Measurements from ENCODE around the gene MYO18B. TPM values are rescaled to one million over a fixed set of nuclear protein-coding genes. Genes with fewer than 3 reads are reported as not detected.
A peak's percentile ranks its signal among the peaks of the same experiment; 100 is the strongest.

Gene MYO18B
- total RNA-seq, 2 donors from 2014 or later, result 0.43 to 1.0 TPM

DNA sequence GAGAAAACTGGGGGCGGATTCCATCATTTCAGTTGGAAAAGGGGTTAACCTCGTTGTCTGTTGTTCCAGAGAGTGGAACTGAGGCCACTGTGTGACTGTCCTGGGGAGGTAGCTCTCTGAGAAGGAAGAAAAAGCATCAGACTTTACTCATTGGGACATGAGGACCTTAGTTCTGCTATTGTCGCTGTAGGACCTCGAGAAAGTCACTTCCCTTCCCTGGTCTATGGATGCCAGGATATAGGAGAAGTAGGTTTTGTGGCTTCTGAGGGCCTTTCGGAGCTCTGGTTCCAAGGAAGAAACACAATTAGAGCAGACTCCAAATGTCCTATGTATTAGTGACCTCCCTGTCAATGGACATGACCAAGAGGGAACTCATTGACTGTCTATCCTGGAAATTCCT is 6.2 kb downstream of the MYO18B start:
- Mint-ChIP-seq H3K9me3 (no peaks in the 10 kb centered on the region), H3K4me3 (no peak overlapping the region), H3K4me1 (ENCODE audit: low read depth in 2 of 2) (peaks cover 11 to 29% of the 10 kb centered on the region in 2 donors), H3K27me3 (peaks cover 12 to 22% of the 10 kb centered on the region in 2 donors), H3K27ac (peak overlapping the region in 1 of 2 donors; percentile 63), H3K36me3 (no peaks in the 10 kb centered on the region)
- no peak for DNase-seq (ENCODE audit: low spot score)
- ATAC-seq, result no peak

DNA sequence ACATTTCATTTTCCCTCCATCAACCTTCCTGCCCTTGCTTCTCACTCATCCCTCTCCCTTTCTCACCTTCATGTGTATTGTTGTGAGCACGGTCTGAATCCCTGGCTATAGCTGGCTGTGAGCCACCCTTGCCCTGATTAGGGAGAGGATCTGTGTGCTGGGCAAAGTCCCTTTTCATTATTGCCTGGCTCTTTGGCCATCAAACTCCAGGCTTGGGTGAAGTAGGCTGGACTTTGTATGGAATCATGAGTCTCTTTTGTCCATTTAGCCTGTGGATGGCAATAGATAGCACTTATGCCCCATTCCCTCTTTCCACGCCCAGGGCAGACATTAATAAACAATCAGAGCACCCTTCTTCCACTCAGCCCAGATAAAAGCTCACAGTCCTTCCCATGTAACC is 6.7 kb downstream of the MYO18B start:
- no peaks in the 10 kb centered on the region for H3K9me3 Mint-ChIP-seq
- DNase-seq (ENCODE audit: low spot score), result no peak
- ATAC-seq, result no peak
- H3K36me3 Mint-ChIP-seq, result no peaks in the 10 kb centered on the region
- peaks cover 11 to 29% of the 10 kb centered on the region in 2 donors for H3K4me1 Mint-ChIP-seq (ENCODE audit: low read depth in 2 of 2)
- H3K27me3 Mint-ChIP-seq, result peaks cover 7 to 20% of the 10 kb centered on the region in 2 donors
- peak overlapping the region in 1 of 2 donors; percentile 88 for H3K27ac Mint-ChIP-seq
- H3K4me3 Mint-ChIP-seq, result peak overlapping the region; percentile 11

DNA sequence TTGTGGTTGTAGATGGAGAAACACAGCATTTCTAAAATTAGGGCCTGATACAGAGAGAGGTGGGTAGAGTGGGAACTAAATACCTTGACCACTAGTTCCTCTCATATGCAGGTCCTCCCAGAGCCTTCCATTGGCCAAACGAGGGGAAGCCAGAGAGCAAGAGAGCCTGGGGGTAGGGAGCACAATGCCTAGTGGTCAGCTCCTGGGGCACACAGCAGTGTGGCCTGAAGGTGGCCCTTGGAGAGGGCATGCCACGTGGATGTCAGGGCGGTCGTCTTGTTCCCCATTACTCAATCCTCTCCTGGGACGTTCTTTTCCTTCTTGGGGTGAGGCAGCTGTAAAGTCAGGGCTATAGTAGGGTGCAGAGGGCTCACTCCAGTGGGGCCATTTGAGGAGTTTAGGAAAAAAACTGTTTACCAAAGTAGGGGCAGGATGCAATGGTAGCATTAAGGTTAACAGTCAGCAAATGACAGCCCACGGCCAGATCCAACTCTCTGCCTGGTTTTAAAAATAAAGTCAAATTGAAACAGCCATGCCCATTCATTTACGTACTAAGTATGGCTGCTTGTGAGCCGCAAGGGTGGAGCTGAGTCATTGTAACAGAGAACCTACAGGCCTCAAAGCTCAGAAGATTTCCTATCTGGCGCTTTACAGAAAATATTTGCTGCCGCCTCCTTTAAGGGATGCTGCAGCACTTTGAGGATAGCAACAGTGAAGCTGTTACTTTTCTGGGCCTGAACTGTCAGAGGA is 7.6 kb downstream of the MYO18B start:
- H3K4me1 Mint-ChIP-seq (ENCODE audit: low read depth in 2 of 2), result peaks cover 11 to 29% of the 10 kb centered on the region in 2 donors
- peak overlapping the region; percentile 77 for H3K4me3 Mint-ChIP-seq
- H3K27me3 Mint-ChIP-seq, result peaks cover 7 to 23% of the 10 kb centered on the region in 2 donors
- H3K36me3 Mint-ChIP-seq, result no peaks in the 10 kb centered on the region
- no peaks in the 10 kb centered on the region for H3K9me3 Mint-ChIP-seq
- peak overlapping the region; percentile 84 to 88 for H3K27ac Mint-ChIP-seq
- ATAC-seq (peak; percentile 74 to 82), DNase-seq (ENCODE audit: low spot score) (no peak)

DNA sequence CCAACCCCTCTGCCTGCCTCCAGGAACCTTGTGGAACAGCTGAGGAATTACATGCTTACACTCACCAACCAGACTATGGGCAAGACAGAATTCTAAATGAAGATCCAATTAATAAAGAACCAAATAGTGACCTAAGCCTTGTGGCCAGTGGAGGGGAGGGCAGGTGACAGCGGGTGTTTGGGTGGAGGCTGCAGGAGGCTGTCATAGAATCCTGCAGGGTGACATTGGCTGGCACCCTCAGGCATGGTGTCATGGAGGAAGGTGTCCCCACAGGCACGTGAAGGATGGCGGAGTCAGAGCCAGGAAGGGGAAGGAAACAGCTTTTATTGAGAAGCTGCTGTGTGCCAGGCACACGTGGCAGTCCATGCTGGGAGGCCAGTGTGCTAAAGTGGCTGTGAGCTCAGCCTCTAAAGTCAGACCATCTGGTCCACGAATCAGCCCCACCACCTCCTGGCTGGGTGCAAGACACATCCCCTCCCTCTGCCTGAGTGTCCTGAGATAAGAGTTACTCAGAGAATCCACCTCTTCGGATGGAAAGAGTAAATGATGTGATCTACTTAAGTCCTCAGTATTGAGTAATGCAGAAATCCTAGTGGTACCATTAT is 8.7 kb downstream of the MYO18B start:
- Mint-ChIP-seq H3K4me1 (ENCODE audit: low read depth in 2 of 2) (peaks cover 11 to 25% of the 10 kb centered on the region in 2 donors), H3K27ac (peak overlapping the region; percentile 84 to 88), H3K27me3 (peaks cover 1 to 23% of the 10 kb centered on the region in 2 donors), H3K36me3 (no peaks in the 10 kb centered on the region), H3K4me3 (peak overlapping the region; percentile 77), H3K9me3 (no peaks in the 10 kb centered on the region)
- DNase-seq (ENCODE audit: low spot score) (no peak), ATAC-seq (no peak)

DNA sequence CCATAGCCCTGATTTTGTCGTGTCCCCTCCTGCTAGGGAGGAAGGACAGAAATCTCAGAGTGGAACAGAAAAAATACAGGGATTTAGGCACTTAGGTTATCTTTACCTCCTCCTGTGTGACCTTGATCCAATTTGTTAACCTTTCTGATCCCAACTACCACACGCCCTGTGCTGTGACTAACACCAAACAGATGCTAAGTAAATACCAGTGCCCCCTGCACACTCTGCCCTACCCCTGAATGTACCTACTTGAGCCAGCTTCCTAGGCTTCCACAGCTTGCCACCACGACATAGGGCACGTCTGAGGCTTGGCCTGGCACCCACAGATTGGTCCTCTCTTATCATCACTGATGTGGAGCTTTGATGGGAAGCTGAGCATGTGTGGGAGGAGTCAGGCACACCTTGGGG is 9.2 kb downstream of the MYO18B start:
- ATAC-seq, result no peak
- Mint-ChIP-seq H3K4me3 (no peak overlapping the region), H3K4me1 (ENCODE audit: low read depth in 2 of 2) (peaks cover 11 to 24% of the 10 kb centered on the region in 2 donors), H3K9me3 (no peaks in the 10 kb centered on the region), H3K27ac (no peak overlapping the region), H3K36me3 (no peaks in the 10 kb centered on the region), H3K27me3 (peaks cover 0 to 23% of the 10 kb centered on the region in 2 donors)
- DNase-seq (ENCODE audit: low spot score), result no peak

DNA sequence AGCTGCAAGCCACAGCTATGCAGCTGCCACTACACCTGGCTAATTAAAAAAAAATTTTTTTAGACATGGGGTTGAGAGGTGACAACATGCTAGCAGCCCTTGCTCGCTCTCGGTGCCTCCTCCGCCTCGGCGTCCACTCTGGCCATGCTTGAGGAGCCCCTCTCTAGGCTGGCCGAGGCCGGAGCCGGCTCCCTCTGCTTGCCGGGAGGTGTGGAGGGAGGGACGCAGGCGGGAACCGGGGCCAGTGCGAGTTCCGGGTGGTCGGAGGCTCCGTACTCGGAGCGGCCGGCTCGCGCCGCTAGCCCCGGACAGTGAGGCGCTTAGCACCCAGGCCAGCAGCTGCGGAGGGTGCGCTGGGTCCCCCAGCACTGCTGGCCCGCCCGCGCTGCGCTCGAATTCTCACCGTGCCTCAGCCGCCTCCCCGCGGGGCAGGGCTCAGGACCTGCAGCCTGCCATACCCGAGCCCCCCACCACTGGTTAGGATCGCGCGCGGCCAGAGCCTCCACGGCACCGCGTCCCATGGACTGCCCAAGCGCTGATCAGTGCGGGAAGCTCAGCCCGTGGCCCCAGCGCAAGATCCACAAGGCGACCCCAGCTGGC is 10.7 kb downstream of the MYO18B start:
- Mint-ChIP-seq H3K36me3 (no peaks in the 10 kb centered on the region), H3K27ac (no peak overlapping the region), H3K4me3 (no peak overlapping the region), H3K9me3 (no peaks in the 10 kb centered on the region), H3K27me3 (peaks cover 0 to 19% of the 10 kb centered on the region in 2 donors), H3K4me1 (ENCODE audit: low read depth in 2 of 2) (peaks cover 9 to 24% of the 10 kb centered on the region in 2 donors)
- ATAC-seq (no peak), DNase-seq (ENCODE audit: low spot score) (no peak)

DNA sequence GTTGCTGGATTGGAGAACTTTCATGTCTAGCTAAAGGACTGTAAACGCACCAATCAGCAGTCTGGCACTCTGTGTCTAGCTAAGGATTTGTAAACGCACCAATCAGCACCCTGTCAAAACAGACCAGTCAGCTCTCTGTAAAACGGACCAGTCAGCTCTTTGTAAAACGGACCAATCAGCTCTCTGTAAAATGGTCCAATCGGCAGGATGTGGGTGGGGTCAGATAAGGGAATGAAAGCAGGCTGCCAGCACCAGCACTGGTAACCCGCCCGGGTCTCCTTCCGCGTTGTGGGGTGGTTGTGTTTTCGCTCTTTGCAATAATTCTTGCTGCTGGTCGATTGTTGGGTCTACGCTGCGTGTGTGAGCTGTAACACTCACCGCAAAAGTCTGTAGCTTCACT is 11.3 kb downstream of the MYO18B start:
- H3K4me1 Mint-ChIP-seq (ENCODE audit: low read depth in 2 of 2), result peaks cover 9 to 24% of the 10 kb centered on the region in 2 donors
- no peak overlapping the region for H3K4me3 Mint-ChIP-seq
- no peaks in the 10 kb centered on the region for H3K36me3 Mint-ChIP-seq
- DNase-seq (ENCODE audit: low spot score), result no peak
- no peak for ATAC-seq
- no peaks in the 10 kb centered on the region for H3K9me3 Mint-ChIP-seq
- peaks cover 0 to 19% of the 10 kb centered on the region in 2 donors for H3K27me3 Mint-ChIP-seq
- H3K27ac Mint-ChIP-seq, result no peak overlapping the region

DNA sequence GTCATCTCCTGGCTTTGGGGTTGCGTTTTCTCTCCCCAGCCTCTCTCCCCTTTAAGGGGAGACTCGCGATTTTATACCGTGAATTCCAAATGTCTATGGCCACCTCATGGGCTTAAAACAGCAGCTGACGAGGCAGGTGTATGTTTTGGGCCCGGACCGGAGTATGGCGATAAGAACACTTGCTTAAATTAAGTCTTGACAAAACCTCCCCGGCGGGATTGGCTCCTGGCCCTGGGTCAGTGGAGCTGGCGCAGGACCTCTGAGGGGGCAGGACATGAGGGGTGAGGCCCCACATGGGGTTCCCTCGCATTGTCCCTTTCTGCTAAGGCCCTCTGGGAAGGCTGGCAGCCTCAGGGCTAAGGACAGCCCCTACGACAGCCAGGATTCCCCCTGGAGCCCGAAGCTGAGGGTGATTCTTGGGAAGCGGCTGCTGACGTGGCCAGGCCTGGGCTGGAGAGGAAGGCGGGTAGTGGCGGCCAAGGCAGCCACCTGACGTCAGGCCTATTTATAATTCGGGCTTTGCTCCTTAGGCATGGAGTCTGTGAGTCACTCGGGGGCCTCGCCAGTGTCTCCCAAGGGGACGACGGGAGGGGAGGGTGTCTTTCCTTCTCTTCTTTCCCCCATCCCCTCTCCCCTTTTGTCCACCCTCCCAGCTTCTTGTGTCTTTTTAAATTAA is 12.7 kb downstream of the MYO18B start:
- no peak for ATAC-seq
- Mint-ChIP-seq H3K27ac (no peak overlapping the region), H3K9me3 (no peaks in the 10 kb centered on the region), H3K27me3 (peaks cover 0 to 10% of the 10 kb centered on the region in 2 donors), H3K36me3 (no peaks in the 10 kb centered on the region), H3K4me1 (ENCODE audit: low read depth in 2 of 2) (peaks cover 3 to 11% of the 10 kb centered on the region in 2 donors), H3K4me3 (no peak overlapping the region)
- DNase-seq (ENCODE audit: low spot score), result no peak

DNA sequence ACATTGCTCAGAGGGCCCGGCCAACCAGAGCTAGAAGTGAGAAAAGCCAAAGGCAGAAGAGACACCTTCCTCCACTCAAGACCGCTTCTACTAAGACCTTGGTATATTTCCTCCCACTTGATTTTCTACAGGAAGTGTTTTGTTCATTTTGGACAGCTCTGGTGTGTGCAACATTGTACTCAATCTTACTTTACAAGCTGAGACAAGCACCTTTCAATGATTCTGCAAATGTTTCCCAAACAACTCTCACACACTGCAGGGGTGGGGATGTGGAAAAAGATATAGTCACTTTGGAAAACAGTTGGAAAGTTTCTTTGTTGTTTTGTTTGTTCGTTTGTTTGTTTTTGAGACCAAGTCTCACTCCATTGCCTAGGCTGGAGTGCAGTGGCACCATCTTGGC is 15.7 kb downstream of the MYO18B start:
- Mint-ChIP-seq H3K9me3 (no peaks in the 10 kb centered on the region), H3K36me3 (no peaks in the 10 kb centered on the region), H3K27me3 (peaks cover 0 to 3% of the 10 kb centered on the region in 2 donors), H3K4me3 (no peak overlapping the region), H3K27ac (no peak overlapping the region), H3K4me1 (ENCODE audit: low read depth in 2 of 2) (no peaks in the 10 kb centered on the region)
- DNase-seq (ENCODE audit: low spot score), result no peak
- no peak for ATAC-seq

DNA sequence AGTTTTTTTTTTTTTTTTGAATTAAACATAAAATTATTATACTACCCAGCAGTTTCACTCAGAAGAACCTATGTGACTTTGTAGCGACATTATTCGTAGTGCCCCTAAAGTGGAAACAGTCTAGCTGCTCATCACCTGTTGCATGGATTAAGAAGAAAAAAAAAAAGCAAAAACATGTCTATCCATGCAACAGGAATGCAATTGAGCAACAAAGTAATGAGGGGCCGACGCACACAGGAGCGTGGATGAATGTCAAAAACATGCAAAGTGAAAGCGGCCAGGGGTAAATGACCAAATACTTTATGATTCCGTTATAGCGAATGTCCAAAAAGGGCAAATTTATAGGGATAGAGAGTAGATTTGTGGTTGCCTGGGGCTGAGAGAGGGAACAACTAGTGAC is 16.3 kb downstream of the MYO18B start:
- H3K27me3 Mint-ChIP-seq, result peaks cover 2 to 3% of the 10 kb centered on the region in 2 donors
- no peak overlapping the region for H3K27ac Mint-ChIP-seq
- H3K4me1 Mint-ChIP-seq (ENCODE audit: low read depth in 2 of 2), result no peaks in the 10 kb centered on the region
- ATAC-seq (no peak), DNase-seq (ENCODE audit: low spot score) (no peak)
- H3K9me3 Mint-ChIP-seq, result no peaks in the 10 kb centered on the region
- no peak overlapping the region for H3K4me3 Mint-ChIP-seq
- no peaks in the 10 kb centered on the region for H3K36me3 Mint-ChIP-seq

DNA sequence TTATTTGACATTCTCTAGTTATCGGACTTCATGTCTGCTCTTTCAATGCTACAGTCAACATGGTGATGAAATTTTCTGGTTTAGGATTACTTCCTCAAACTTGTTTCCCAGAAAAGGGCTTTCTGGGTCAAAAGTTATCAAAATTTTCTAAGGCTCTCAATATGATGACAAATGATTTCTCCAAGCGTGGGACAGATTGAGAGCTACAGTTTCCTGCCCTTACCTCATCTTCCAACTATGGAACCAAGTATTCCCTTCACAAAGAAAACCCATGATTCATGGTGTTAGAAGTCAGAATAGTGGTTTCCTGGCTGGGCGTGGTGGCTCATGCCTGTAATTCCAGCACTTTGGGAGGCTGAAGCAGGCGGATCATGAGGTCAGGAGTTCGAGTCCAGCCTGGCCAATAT is 17.8 kb downstream of the MYO18B start:
- H3K27me3 Mint-ChIP-seq, result peaks cover 0 to 7% of the 10 kb centered on the region in 2 donors

DNA sequence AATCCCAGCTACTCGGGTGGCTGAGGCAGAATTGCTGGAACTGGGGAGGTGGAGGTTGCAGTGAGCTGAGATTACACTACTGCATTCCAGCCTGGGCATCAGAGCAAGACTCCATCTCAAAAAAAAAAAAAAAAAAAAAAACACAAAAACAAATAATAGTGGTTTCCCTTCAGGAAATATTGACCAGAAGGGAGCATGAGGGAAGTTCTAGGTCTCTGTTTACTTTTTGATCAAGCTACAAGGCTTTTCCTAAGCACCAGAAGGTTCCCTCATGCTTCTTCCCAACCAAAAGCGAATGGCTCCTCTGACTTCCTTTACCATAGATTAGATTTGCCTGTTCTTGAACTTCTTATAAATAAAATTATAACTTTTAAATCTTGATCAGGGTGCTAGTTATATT is 18.3 kb downstream of the MYO18B start:
- ATAC-seq, result no peak
- H3K4me1 Mint-ChIP-seq (ENCODE audit: low read depth in 2 of 2), result no peaks in the 10 kb centered on the region
- H3K27ac Mint-ChIP-seq, result no peak overlapping the region
- no peaks in the 10 kb centered on the region for H3K36me3 Mint-ChIP-seq
- no peak overlapping the region for H3K4me3 Mint-ChIP-seq
- no peak for DNase-seq (ENCODE audit: low spot score)
- peaks cover 0 to 7% of the 10 kb centered on the region in 2 donors for H3K27me3 Mint-ChIP-seq
- no peaks in the 10 kb centered on the region for H3K9me3 Mint-ChIP-seq

More for the DNA sequence above, 17.8 kb downstream of the MYO18B start:
- DNase-seq (ENCODE audit: low spot score) (no peak), ATAC-seq (no peak)
- H3K27ac Mint-ChIP-seq, result no peak overlapping the region
- H3K4me3 Mint-ChIP-seq, result no peak overlapping the region
- H3K36me3 Mint-ChIP-seq, result no peaks in the 10 kb centered on the region
- no peaks in the 10 kb centered on the region for H3K4me1 Mint-ChIP-seq (ENCODE audit: low read depth in 2 of 2)
- H3K9me3 Mint-ChIP-seq, result no peaks in the 10 kb centered on the region

DNA sequence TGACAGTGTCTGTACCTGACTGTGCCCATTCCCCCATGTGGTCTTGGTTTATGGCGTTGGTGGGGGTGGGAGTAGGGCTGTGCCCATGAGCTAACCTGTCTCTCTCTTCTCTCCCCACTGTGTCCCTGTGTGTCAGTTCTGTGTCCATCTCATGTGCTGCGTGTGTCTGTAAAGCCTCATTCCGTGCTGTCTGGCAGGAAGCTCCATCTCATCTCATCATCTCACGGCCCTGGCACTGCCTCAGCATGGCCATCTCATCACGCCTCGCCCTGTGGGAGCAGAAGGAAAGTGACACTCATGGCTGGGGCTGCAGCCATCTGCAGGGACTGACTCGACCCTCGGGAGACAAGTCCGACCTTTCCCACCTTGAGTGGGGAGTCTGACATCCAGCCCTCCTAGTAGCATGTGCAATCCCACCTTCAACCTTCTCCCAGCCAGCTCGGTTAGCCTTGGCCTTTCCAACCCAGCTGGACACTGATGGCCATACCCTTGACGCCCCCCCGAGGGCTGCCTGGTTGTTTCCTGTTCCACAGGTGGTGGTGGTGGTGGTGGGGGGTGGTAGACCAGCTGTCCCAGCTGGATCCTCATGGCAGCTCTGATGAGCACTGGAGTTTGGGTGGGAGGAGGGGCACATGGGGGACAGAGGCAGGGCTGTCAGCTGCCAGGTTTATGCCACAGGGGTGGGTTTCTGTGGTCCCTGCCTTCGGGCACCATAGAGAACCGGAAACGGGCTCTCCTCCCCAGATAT is 19.0 kb downstream of the MYO18B start:
- H3K4me3 Mint-ChIP-seq, result no peak overlapping the region
- DNase-seq (ENCODE audit: low spot score), result no peak
- peaks cover 0 to 7% of the 10 kb centered on the region in 2 donors for H3K27me3 Mint-ChIP-seq
- peak in 1 of 2 donors; percentile 38 for ATAC-seq
- H3K9me3 Mint-ChIP-seq, result no peaks in the 10 kb centered on the region
- peaks cover under 1% of the 10 kb centered on the region for H3K36me3 Mint-ChIP-seq
- H3K27ac Mint-ChIP-seq, result no peak overlapping the region
- no peaks in the 10 kb centered on the region for H3K4me1 Mint-ChIP-seq (ENCODE audit: low read depth in 2 of 2)
